HepG2 (cell line): Measurements from ENCODE around the gene BOLA2B.

Experiments used
- CTCF ChIP-seq: sonication (generic); formaldehyde crosslinking; IDR thresholded peaks from 2 replicates; pipeline ENCODE4 v1.5.0; 2020; ENCODE audit warnings: mild to moderate bottlenecking, missing genetic modification reagents, moderate library complexity
- EP300 ChIP-seq, 3 experiments: sonication (generic) in 1 of 3; formaldehyde crosslinking in 1 of 3; IDR thresholded peaks; 2 replicates each; pipeline versions ENCODE4 v1.5.1 to v1.6.1; 2011 to 2020; ENCODE audit warnings: low read depth in 2 of 3, low read length in 2 of 3, borderline replicate concordance in 1 of 3, improper control_type of control experiment in 1 of 3, mild to moderate bottlenecking in 1 of 3, missing genetic modification reagents in 1 of 3, moderate library complexity in 1 of 3
- GATAD2A ChIP-seq: IDR thresholded peaks from 2 replicates; pipeline ENCODE4 v1.6.1; 2016
- HDAC2 ChIP-seq: sonication (generic); formaldehyde crosslinking; IDR thresholded peaks from 2 replicates; pipeline ENCODE4 v1.4.0; 2020; ENCODE audit warnings: missing genetic modification reagents
- JUNB ChIP-seq: sonication (generic); formaldehyde crosslinking; IDR thresholded peaks from 2 replicates; pipeline ENCODE4 v1.8.0; 2022; ENCODE audit warnings: missing genetic modification reagents, mild to moderate bottlenecking, borderline replicate concordance
- MAX ChIP-seq: IDR thresholded peaks from 2 replicates; pipeline ENCODE4 v1.6.1; 2012; ENCODE audit warnings: inconsistent platforms
- MLX ChIP-seq: IDR thresholded peaks from 2 replicates; pipeline ENCODE4 v1.6.1; 2016
- POLR2AphosphoS5 ChIP-seq: IDR thresholded peaks from 2 replicates; pipeline ENCODE4 v1.6.1; 2012; ENCODE audit warnings: low read depth, low read length
- RNF2 ChIP-seq: fragments of 450-650 bp; conservative IDR thresholded peaks from 2 replicates; pipeline ENCODE4 v1.6.1; 2016; ENCODE audit warnings: low read depth
- ZBTB1 ChIP-seq: sonication (generic); formaldehyde crosslinking; IDR thresholded peaks from 2 replicates; pipeline ENCODE4 v1.4.0; 2020; ENCODE audit warnings: missing genetic modification reagents, borderline replicate concordance
- ZNF230 ChIP-seq: sonication (generic); formaldehyde crosslinking; IDR thresholded peaks from 2 replicates; pipeline ENCODE4 v1.4.0; 2020; ENCODE audit warnings: mild to moderate bottlenecking, missing genetic modification reagents
- ZNF619 ChIP-seq: sonication (generic); formaldehyde crosslinking; IDR thresholded peaks from 2 replicates; pipeline ENCODE4 v1.4.0; 2020; ENCODE audit warnings: mild to moderate bottlenecking, missing genetic modification reagents
- ZSCAN29 ChIP-seq: sonication (generic); formaldehyde crosslinking; conservative IDR thresholded peaks from 2 replicates; pipeline ENCODE4 v1.4.0; 2020; ENCODE audit warnings: mild to moderate bottlenecking, missing genetic modification reagents

DNA sequence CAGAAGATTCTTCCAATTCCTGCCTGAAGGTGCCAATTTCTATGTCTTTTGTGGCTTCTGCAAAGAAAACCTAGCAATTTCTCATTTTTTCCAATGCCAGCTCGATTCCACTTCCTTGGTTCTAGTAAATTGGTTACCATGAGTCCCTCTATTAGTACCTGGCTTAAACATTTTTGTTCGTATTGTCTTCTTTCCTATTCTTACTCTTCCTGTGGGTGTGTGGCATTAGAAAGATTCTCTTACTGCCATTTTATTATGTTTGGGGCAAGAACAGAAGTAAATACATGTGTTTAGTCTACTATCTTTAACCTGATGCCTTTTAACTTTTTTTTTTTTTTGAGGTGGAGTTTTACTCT, 50.1 kb downstream of the BOLA2B start:
- TF ChIP-seq MLX (CRISPR knock-in tag) (no peak), POLR2AphosphoS5 (no peak), JUNB (CRISPR knock-in tag) (no peak), MAX (no peak), HDAC2 (no peak), ZSCAN29 (no peak), CTCF (no peak), GATAD2A (CRISPR knock-in tag) (no peak), ZBTB1 (CRISPR knock-in tag) (no peak), EP300 (IDR thresholded peaks at IDR 0.05; ENCODE audit: low read depth in 2 of 2, low read length in 2 of 2) (no peak), EP300 (CRISPR knock-in tag; IDR thresholded peaks at IDR 0.05; ENCODE audit: borderline replicate concordance) (no peak), ZNF230 (CRISPR knock-in tag) (no peak), RNF2 (no peak), ZNF619 (CRISPR knock-in tag) (no peak)
